DMS114 treated with DMSO at 0.1 percent for 48 hours (cell line): ENCODE data around the gene PPBP.

ENCODE experiments used
- DNase-seq: peaks from one replicate; lab custom pipeline; 2025; ENCODE audit not compliant: unreplicated experiment; lab: John Stamatoyannopoulos, UW

Gene PPBP

GRCh38 chr4:73988061-73988460 is at the start of gene PPBP:
Gene PPBP, minus strand, starts transcription at chr4:73988190. Its CDS starts 87 bp downstream, at chr4:73988103.
- no peak for DNase-seq

GRCh38 chr4:74037076-74037955 is 49.3 kb upstream of the PPBP start:
- no peak for DNase-seq

- DNase-seq = no peak
These were observed 45.7 kb upstream of the PPBP start for GRCh38 chr4:74033739-74034138.

- no peak for DNase-seq
These were observed 44.1 kb upstream of the PPBP start for GRCh38 chr4:74032064-74032463.

GRCh38 chr4:74031576-74031975 is 43.6 kb upstream of the PPBP start:
- DNase-seq = no peak

- DNase-seq = no peak
These were observed 42.3 kb upstream of the PPBP start for GRCh38 chr4:74030285-74030684.

GRCh38 chr4:74028504-74028903 is 40.5 kb upstream of the PPBP start:
- no peak for DNase-seq

- no peak for DNase-seq
These were observed 35.7 kb upstream of the PPBP start for GRCh38 chr4:74023709-74024108.

GRCh38 chr4:74021601-74022000 is 33.6 kb upstream of the PPBP start:
- DNase-seq = no peak

GRCh38 chr4:74018771-74019170 is 30.8 kb upstream of the PPBP start:
- no peak for DNase-seq

- no peak for DNase-seq
These were observed 30.1 kb upstream of the PPBP start for GRCh38 chr4:74018116-74018515.

- DNase-seq = no peak
These were observed 28.1 kb upstream of the PPBP start for GRCh38 chr4:74016068-74016467.

GRCh38 chr4:74015126-74015780 is 27.3 kb upstream of the PPBP start:
- DNase-seq = no peak

GRCh38 chr4:74014332-74014731 is 26.3 kb upstream of the PPBP start:
- DNase-seq = no peak

- DNase-seq = no peak
These were observed 25.3 kb upstream of the PPBP start for GRCh38 chr4:74013264-74013663.

GRCh38 chr4:74012130-74012529 is 24.1 kb upstream of the PPBP start:
- no peak for DNase-seq

- DNase-seq = no peak
These were observed 21.3 kb upstream of the PPBP start for GRCh38 chr4:74009307-74009706.

GRCh38 chr4:74006009-74006476 is 18.1 kb upstream of the PPBP start:
- no peak for DNase-seq

- DNase-seq = no peak
These were observed 17.5 kb upstream of the PPBP start for GRCh38 chr4:74005528-74005927.

GRCh38 chr4:74004668-74005067 is 16.7 kb upstream of the PPBP start:
- no peak for DNase-seq

GRCh38 chr4:74000301-74000700 is 12.3 kb upstream of the PPBP start:
- no peak for DNase-seq
